H1 (cell line): ENCODE measurements around the gene DNAJB6. TPM values are rescaled to one million over a fixed set of nuclear protein-coding genes. Genes with fewer than 3 reads are reported as not detected.

Experiments used
- CTCF ChIA-PET: fragments of 300-600 bp; sonication (Branson Sonifier 250); formaldehyde crosslinking; loops from one replicate; lab custom pipeline; 2021; ENCODE audit not compliant: partially characterized antibody; lab: Charles Lee
- POLR2A ChIA-PET: fragments of 300-600 bp; sonication (Branson Sonifier 250); formaldehyde crosslinking; loops from one replicate; lab custom pipeline; 2021; ENCODE audit warnings: inconsistent platforms; ENCODE audit not compliant: partially characterized antibody; lab: Charles Lee
- DNase-seq, 2 experiments: peaks; one replicate each; pipeline versions ENCODE4 v3.0.0 to v3.0.0-alpha.2; 2010 to 2022; ENCODE audit warnings: low spot score in 2 of 2, low read depth in 1 of 2, mixed read lengths in 1 of 2
- FAIRE-seq: peaks from 2 replicates; lab custom pipeline; 2011; peaks lifted over from hg19 to GRCh38; lab: Jason Lieb, UNC
- H2AFZ ChIP-seq: 2 replicates; pipeline ENCODE4 v1.8.1; 2012; ENCODE audit warnings: low read length, inconsistent platforms
- H2AK5ac ChIP-seq: 2 replicates; pipeline ENCODE4 v1.6.1; 2013; ENCODE audit warnings: low read depth, low read length
- H2BK120ac ChIP-seq: replicated peaks from 2 replicates; pipeline ENCODE3; 2013; ENCODE audit warnings: low read depth, low read length, inconsistent platforms
- H2BK12ac ChIP-seq: 2 replicates; pipeline ENCODE4 v1.6.1; 2013; ENCODE audit warnings: low read depth, low read length
- H2BK15ac ChIP-seq: 2 replicates; pipeline ENCODE4 v1.6.1; 2013; ENCODE audit warnings: low read length
- H2BK20ac ChIP-seq: 2 replicates; pipeline ENCODE4 v1.6.1; 2013; ENCODE audit warnings: low read length
- H2BK5ac ChIP-seq: 2 replicates; pipeline ENCODE4 v1.6.1; 2013; ENCODE audit warnings: low read depth, low read length
- H3K14ac ChIP-seq: 2 replicates; pipeline ENCODE4 v1.6.1; 2013; ENCODE audit warnings: inconsistent platforms; ENCODE audit not compliant: insufficient read length
- H3K18ac ChIP-seq: 2 replicates; pipeline ENCODE4 v1.6.1; 2013; ENCODE audit warnings: low read length; ENCODE audit errors: extremely low read depth
- H3K23ac ChIP-seq: 2 replicates; pipeline ENCODE4 v1.6.1; 2013; ENCODE audit warnings: inconsistent platforms; ENCODE audit not compliant: insufficient read length
- H3K23me2 ChIP-seq: 2 replicates; pipeline ENCODE4 v1.6.1; 2013; ENCODE audit warnings: low read depth, low read length
- H3K27ac ChIP-seq: 2 replicates; pipeline ENCODE4 v1.6.1; 2011; ENCODE audit warnings: low read depth, low read length, inconsistent platforms
- H3K27me3 ChIP-seq, 4 experiments: replicated peaks in 1 of 4; 1 replicate in 1 of 4; 2 replicates in 3 of 4; pipeline versions ENCODE4 v1.6.1 to v1.8.1; 2011 to 2013; ENCODE audit warnings: low read length in 3 of 4, mild to moderate bottlenecking in 3 of 4, inconsistent platforms in 2 of 4, mixed read lengths in 2 of 4, moderate library complexity in 1 of 4; ENCODE audit not compliant: control insufficient read depth in 3 of 4, insufficient read depth in 3 of 4; ENCODE audit errors: extremely low read depth in 1 of 4
- H3K36me3 ChIP-seq, 4 experiments: 2 replicates each; pipeline versions ENCODE4 v1.6.1 to v1.8.1; 2011 to 2013; ENCODE audit warnings: mild to moderate bottlenecking in 4 of 4, low read length in 3 of 4, moderate library complexity in 2 of 4, control low read depth in 1 of 4, inconsistent platforms in 1 of 4; ENCODE audit not compliant: insufficient read depth in 4 of 4, control insufficient read depth in 2 of 4
- H3K4ac ChIP-seq: replicated peaks from 2 replicates; pipeline ENCODE3; 2013; ENCODE audit warnings: low read length, low read depth, mixed read lengths, inconsistent platforms; ENCODE audit not compliant: insufficient read length
- H3K4me1 ChIP-seq, 4 experiments: replicated peaks in 1 of 4; 1 replicate in 1 of 4; 2 replicates in 3 of 4; pipeline versions ENCODE4 v1.6.1 to v1.8.1; 2011 to 2013; ENCODE audit warnings: low read length in 3 of 4, inconsistent platforms in 2 of 4, mixed read lengths in 1 of 4; ENCODE audit not compliant: insufficient read depth in 4 of 4, control insufficient read depth in 3 of 4
- H3K4me2 ChIP-seq, 2 experiments: 2 replicates each; pipeline versions ENCODE4 v1.6.1 to v1.8.1; 2011 to 2013; ENCODE audit warnings: low read depth in 2 of 2, low read length in 2 of 2, control low read depth in 1 of 2, inconsistent platforms in 1 of 2, mild to moderate bottlenecking in 1 of 2; ENCODE audit not compliant: insufficient read depth in 1 of 2
- H3K4me3 ChIP-seq, 4 experiments: fragments of 200-600, 300-600 bp in 1 of 4; sonication (generic), shearing (Covaris generic), sonication (Bioruptor Twin) in 1 of 4; 2 replicates each; pipeline versions ENCODE4 v1.5.1 to v1.8.1; 2011 to 2016; ENCODE audit warnings: low read length in 4 of 4, low read depth in 3 of 4, control low read depth in 2 of 4, inconsistent platforms in 2 of 4, mild to moderate bottlenecking in 2 of 4, mixed read lengths in 1 of 4, moderate library complexity in 1 of 4; ENCODE audit not compliant: insufficient read depth in 2 of 4; ENCODE audit errors: extremely low read depth in 1 of 4
- H3K56ac ChIP-seq: replicated peaks from 2 replicates; pipeline ENCODE3; 2013; ENCODE audit warnings: low read depth, mild to moderate bottlenecking, mixed read lengths, low read length, inconsistent platforms; ENCODE audit not compliant: insufficient read length
- H3K79me1 ChIP-seq: 2 replicates; pipeline ENCODE4 v1.6.1; 2013; ENCODE audit warnings: low read depth, low read length, control low read depth
- H3K79me2 ChIP-seq, 2 experiments: 2 replicates each; pipeline versions ENCODE4 v1.6.1 to v1.8.1; 2012 to 2013; ENCODE audit warnings: low read length in 2 of 2, mild to moderate bottlenecking in 2 of 2, inconsistent platforms in 1 of 2; ENCODE audit not compliant: insufficient read depth in 2 of 2, control insufficient read depth in 1 of 2
- H3K9ac ChIP-seq, 4 experiments: replicated peaks in 1 of 4; 1 replicate in 1 of 4; 2 replicates in 3 of 4; pipeline versions ENCODE4 v1.6.1 to v1.8.1; 2011 to 2013; ENCODE audit warnings: low read depth in 3 of 4, low read length in 3 of 4, control low read depth in 2 of 4, mild to moderate bottlenecking in 2 of 4, moderate library complexity in 2 of 4, inconsistent platforms in 1 of 4; ENCODE audit errors: extremely low read depth in 1 of 4
- H3K9me3 ChIP-seq, 2 experiments: 2 replicates each; pipeline versions ENCODE4 v1.6.1 to v1.8.1; 2012 to 2013; ENCODE audit warnings: mild to moderate bottlenecking in 2 of 2, moderate library complexity in 2 of 2, control low read depth in 1 of 2, inconsistent platforms in 1 of 2, low read depth in 1 of 2, low read length in 1 of 2, mixed read lengths in 1 of 2; ENCODE audit not compliant: insufficient read depth in 2 of 2
- H4K20me1 ChIP-seq, 2 experiments: replicated peaks in 1 of 2; 2 replicates each; pipeline versions ENCODE3 to v1.8.1; 2011 to 2013; ENCODE audit warnings: inconsistent platforms in 2 of 2, low read length in 2 of 2, mild to moderate bottlenecking in 1 of 2; ENCODE audit not compliant: insufficient read depth in 2 of 2, control insufficient read depth in 1 of 2
- H4K5ac ChIP-seq: 2 replicates; pipeline ENCODE4 v1.6.1; 2013; ENCODE audit warnings: low read length, low read depth, mixed read lengths, inconsistent platforms; ENCODE audit not compliant: insufficient read length
- H4K8ac ChIP-seq: 2 replicates; pipeline ENCODE4 v1.8.0; 2013; ENCODE audit warnings: mild to moderate bottlenecking, moderate library complexity, low read length, inconsistent platforms; ENCODE audit not compliant: insufficient read depth; ENCODE audit errors: extremely low read depth
- H4K91ac ChIP-seq: replicated peaks from 2 replicates; pipeline ENCODE3; 2013; ENCODE audit warnings: low read length, mixed read lengths, inconsistent platforms; ENCODE audit not compliant: insufficient read length
- CBX8 ChIP-seq: fragments of 300-800, 300-1000 bp; sonication (generic); IDR thresholded peaks from 2 replicates; pipeline ENCODE4 v1.7.1; 2016; ENCODE audit warnings: low read depth, low read length, borderline replicate concordance
- CEBPB ChIP-seq: IDR thresholded peaks from 2 replicates; pipeline ENCODE4 v1.6.1; 2012; ENCODE audit warnings: low read depth, low read length
- CREB1 ChIP-seq: IDR thresholded peaks from 2 replicates; pipeline ENCODE4 v1.6.1; 2012; ENCODE audit warnings: inconsistent platforms
- KDM4A ChIP-seq: IDR thresholded peaks from one replicate; pipeline ENCODE4 v1.7.1; 2012; ENCODE audit warnings: low read depth, mild to moderate bottlenecking, moderate library complexity, low read length, inconsistent platforms; ENCODE audit not compliant: severe bottlenecking
- MAX ChIP-seq: IDR thresholded peaks from 2 replicates; pipeline ENCODE4 v1.6.1; 2012; ENCODE audit warnings: inconsistent platforms
- SP4 ChIP-seq: IDR thresholded peaks from 2 replicates; pipeline ENCODE4 v1.6.1; 2012; ENCODE audit warnings: low read length, inconsistent platforms
- TAF1 ChIP-seq: IDR thresholded peaks from 2 replicates; pipeline ENCODE4 v1.6.1; 2011; ENCODE audit warnings: mild to moderate bottlenecking, low read depth, low read length
- WGBS, 2 experiments: shearing (Covaris generic) in 1 of 2; methylation state at CpG; one replicate each; pipeline versions ENCODE4 v1.1.6 to v1.1.7; 2013 to 2015; ENCODE audit warnings: low lambda C conversion rate in 2 of 2, mixed read lengths in 2 of 2, inconsistent platforms in 1 of 2, low coverage in 1 of 2, missing lambda C conversion rate in 1 of 2; ENCODE audit not compliant: insufficient replicate concordance in 2 of 2, insufficient coverage in 1 of 2, insufficient read length in 1 of 2; ENCODE audit errors: extremely low coverage in 1 of 2, missing lambda C conversion rate in 1 of 2; 5-methylcytosine and 5-hydroxymethylcytosine counted together
- polyA plus RNA-seq, 7 experiments: library from polyadenylated mRNA; depleted of rRNA in 3 of 7; stranded (reverse) in 5 of 7; unstranded in 2 of 7; fragments of >200 nt in 5 of 7; fragments of 200-250 nt in 2 of 7; gene quantifications; 1 replicate in 5 of 7; 2 replicates in 1 of 7; 4 replicates in 1 of 7; pipeline versions ENCODE4 v1.2.1 to v1.2.3, GENCODE V29; 2011 to 2013; ENCODE audit warnings: missing spikeins in 2 of 7, mixed read lengths in 2 of 7
- total RNA-seq: library from RNA; stranded (reverse); fragmentation: NEBNext Ultra II Directional; extraction: Animal tissue kit (Norgen Biotek cat#: 25700); gene quantifications from 2 replicates; pipeline ENCODE4 v1.2.1, GENCODE V29; 2021

Gene DNAJB6
- total and polyA plus RNA-seq, 2 of the 8 experiments (the other 6 are each of a cell fraction or from before 2014, with no cell fraction given), result 166 to 295 TPM

GRCh38 chr7:157362729-157363128 is 25.9 kb downstream of the DNAJB6 start:
- Histone ChIP-seq H3K4me1 (peaks cover 0 to 4% (median 3%) of the 10 kb centered on the region in 4 experiments; a peak in 4 of 7 replicates), H3K79me2 (peaks cover 62 to 100% of the 10 kb centered on the region in 2 experiments), H2BK15ac (no peak overlapping the region), H4K91ac (no peak overlapping the region), H3K9me3 (no peaks in the 10 kb centered on the region), H2AK5ac (no peak overlapping the region), H2AFZ (no peak overlapping the region), H3K4me2 (no peak overlapping the region), H2BK12ac (no peak overlapping the region), H3K27ac (no peak overlapping the region), H2BK5ac (no peak overlapping the region), H3K27me3 (no peaks in the 10 kb centered on the region), H2BK120ac (no peak overlapping the region), H3K56ac (no peak overlapping the region), H3K36me3 (peaks cover 18 to 92% (median 60%) of the 10 kb centered on the region in 4 experiments), H3K23ac (no peak overlapping the region), H3K9ac (no peak overlapping the region), H3K23me2 (no peaks in the 10 kb centered on the region), H3K14ac (no peak overlapping the region), H4K8ac (no peak overlapping the region), H4K5ac (no peak overlapping the region), H2BK20ac (no peak overlapping the region), H3K4ac (no peak overlapping the region), H3K4me3 (no peak overlapping the region), H3K18ac (no peak overlapping the region), H3K79me1 (peaks cover 3% of the 10 kb centered on the region; the same call in 1 of the 2 replicates), H4K20me1 (peaks cover 36 to 50% of the 10 kb centered on the region in 2 experiments)
- ChIA-PET POLR2A (interaction anchor here (0.8 to 2.7 kb wide), 7 partner anchors 11 to 53 kb away, joined by 3 to 11 read pairs (median 4); partner anchors contain the start of gene DNAJB6), CTCF (interaction anchor here (1.5 kb wide), 1 partner anchor 25 kb away, joined by 4 read pairs; no protein-coding TSS in a partner anchor)
- 89% methylated on average over 6 of the region's 6 CpGs; no CpG with 5 or more reads in 1 of the 2 experiments for WGBS, 2 experiments
- no peak for TF ChIP-seq MAX
- no peak for TF ChIP-seq CBX8
- no peak for TF ChIP-seq TAF1
- no peak for TF ChIP-seq CREB1
- no peak for TF ChIP-seq KDM4A
- no peak for TF ChIP-seq CEBPB
- TF ChIP-seq SP4, result no peak
- DNase-seq (no peak), FAIRE-seq (no peak)
